ENCODE data around the gene OLFML2B.

GRCh38 chr1:161954466-161954865 lies 69.2 kb downstream of the OLFML2B start:
- TF ChIP-seq HDGF (IDR thresholded peaks at IDR 0.05; ENCODE audit: borderline replicate concordance): no peak
- no peak for TF ChIP-seq FOXM1 (IDR thresholded peaks at IDR 0.05; ENCODE audit: borderline replicate concordance)
- TF ChIP-seq ELF4 (IDR thresholded peaks at IDR 0.05): no peak
- TF ChIP-seq L3MBTL2 (conservative IDR thresholded peaks at IDR 0.05): no peak
- TF ChIP-seq BHLHE40 (IDR thresholded peaks at IDR 0.05; ENCODE audit: borderline replicate concordance): no peak

Measured in HEK293T (cell line).